Measurements from ENCODE around the gene GCLM. TPM values are rescaled to one million over a fixed set of nuclear protein-coding genes. Genes with fewer than 3 reads are reported as not detected.

GCLM gene
- total and polyA plus RNA-seq, 2 donors (not counting 3 experiments of a cell fraction or from before 2014, with no cell fraction given) = 12.3 to 55.9 TPM

DNA sequence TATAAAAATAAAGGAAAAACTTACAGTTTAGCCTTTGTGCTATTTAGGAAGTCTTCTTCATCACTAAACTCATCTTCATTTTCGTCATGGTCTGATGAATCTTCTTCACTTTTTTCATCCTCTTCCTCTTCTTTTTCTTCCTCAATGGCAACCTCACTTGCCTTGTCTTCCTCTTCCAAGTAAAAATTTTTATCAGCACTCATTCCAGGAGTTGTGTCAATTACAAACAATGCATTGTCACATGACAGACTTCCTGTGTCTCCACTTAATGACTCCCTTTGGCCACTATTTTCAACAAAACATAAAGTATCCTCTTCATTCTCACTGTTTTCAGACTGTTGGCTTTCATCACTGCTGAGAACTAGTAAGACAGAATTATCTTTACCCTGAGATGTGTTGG lies 33.0 kb downstream of the GCLM start:
- intact Hi-C loops (cut with micrococcal nuclease) (no loop called here), dilution Hi-C loops (cut with MboI; ENCODE audit: extremely low pct_ligation_motif_present, low sequenced_read_pairs) (no loop called here)
- no peak overlapping the region for H3K4me3 ChIP-seq (replicated peaks in 1 of 3; ENCODE audit: insufficient read depth in 1 of 3, low read depth in 1 of 3, low read length in 3 of 3)
- CTCF ChIA-PET = no interaction called here
- H3K4me2 ChIP-seq (ENCODE audit: insufficient read depth, low read length) = peak overlapping the region; percentile 40
- H4K20me1 ChIP-seq (replicated peaks; ENCODE audit: control insufficient read depth, extremely low read depth, insufficient read depth, low read length) = no peaks in the 10 kb centered on the region
- H3K79me2 ChIP-seq (ENCODE audit: control insufficient read depth, insufficient read depth, low read length) = peaks cover 41% of the 10 kb centered on the region
- DNase-seq (ENCODE audit: low read depth, low spot score) (no peak), FAIRE-seq (no peak)
- no peak overlapping the region for H3K9ac ChIP-seq (replicated peaks; ENCODE audit: extremely low read depth, insufficient read depth, low read length)
- H3K9me1 ChIP-seq (replicated peaks; ENCODE audit: control insufficient read depth, extremely low read depth, insufficient read depth, low read length) = no peaks in the 10 kb centered on the region
- H3K27ac ChIP-seq (ENCODE audit: insufficient read depth, low read depth, low read length) = no peak overlapping the region
- no peak for TF ChIP-seq MAX (IDR thresholded peaks at IDR 0.05; ENCODE audit: insufficient read depth, insufficient read length)
- no peak for TF ChIP-seq GATA2 (IDR thresholded peaks at IDR 0.05; ENCODE audit: insufficient read depth, insufficient read length, low read depth, low read length)
- TF ChIP-seq CTCF (IDR thresholded peaks at IDR 0.05; ENCODE audit: extremely low read depth in 1 of 2, insufficient read depth in 1 of 2, low read depth in 1 of 2, low read length in 2 of 2) = no peak
- TF ChIP-seq MYC (IDR thresholded peaks at IDR 0.05; ENCODE audit: low read depth, low read length) = no peak
- no peak for TF ChIP-seq POLR2AphosphoS5 (IDR thresholded peaks at IDR 0.05; ENCODE audit: insufficient read depth, low read depth, low read length)
- no peak for TF ChIP-seq JUN (IDR thresholded peaks at IDR 0.05; ENCODE audit: borderline replicate concordance, insufficient read depth, insufficient read length, low read depth)
- no peak for TF ChIP-seq EZH2 (IDR thresholded peaks at IDR 0.05; ENCODE audit: borderline replicate concordance, low read depth, low read length, severe bottlenecking)
- no peak for TF ChIP-seq POLR2A (IDR thresholded peaks at IDR 0.05; ENCODE audit: low read depth, low read length)
- TF ChIP-seq FOS (IDR thresholded peaks at IDR 0.05; ENCODE audit: borderline replicate concordance, insufficient read depth, low read length) = no peak
- H3K4me1 ChIP-seq (ENCODE audit: control insufficient read depth, extremely low read depth, insufficient read depth, low read length) = peaks cover 30% of the 10 kb centered on the region
- POLR2A ChIA-PET = no interaction called here
- H2AFZ ChIP-seq (ENCODE audit: low read depth, low read length) = no peak overlapping the region
- no peaks in the 10 kb centered on the region for H3K9me3 ChIP-seq (replicated peaks; ENCODE audit: control insufficient read depth, insufficient read depth, low read length)
- peaks cover 8 to 37% of the 10 kb centered on the region in 2 experiments for H3K36me3 ChIP-seq (ENCODE audit: control insufficient read depth in 2 of 2, extremely low read depth in 1 of 2, insufficient read depth in 2 of 2, low read length in 2 of 2)
- BruUV-seq (replicated peaks) = no TSS peak
- H3K27me3 ChIP-seq (ENCODE audit: control insufficient read depth in 2 of 2, insufficient read depth in 2 of 2, low read length in 2 of 2) = no peaks in the 10 kb centered on the region
